HG03575 (cell line): ENCODE data around the gene DOCK4.
"Not testable (repeated sequence)": the region's sequence is repeated elsewhere in the genome, so short reads cannot be mapped to it uniquely, and the experiment has no call there.

Source experiments
- ATAC-seq: cut with Tn5 transposase; IDR thresholded peaks from one replicate; pipeline ENCODE4 v1.9.1; 2021; ENCODE audit not compliant: unreplicated experiment, insufficient number of reproducible peaks, low FRiP score; ENCODE audit errors: extremely low read depth

Gene DOCK4

DNA sequence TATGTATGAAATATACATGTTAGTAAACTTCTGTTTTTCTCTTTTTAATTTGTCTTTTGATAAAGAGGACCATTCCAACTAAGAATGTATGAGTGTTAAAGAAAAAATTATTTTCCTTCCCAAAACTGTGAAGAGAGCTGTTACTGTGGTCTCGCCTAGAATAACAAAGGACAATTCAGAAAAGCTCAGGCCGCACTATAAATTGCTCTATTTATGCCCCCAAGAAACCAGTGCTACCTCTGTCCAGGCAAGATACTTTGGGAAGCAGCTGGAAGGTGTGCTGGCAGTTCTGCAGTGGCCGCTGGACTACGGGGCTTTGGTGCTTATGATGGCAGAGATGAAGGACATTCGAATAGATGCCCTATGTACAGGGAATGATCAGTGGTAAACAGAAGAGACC lies 252.1 kb downstream of the DOCK4 start:
- ATAC-seq = no peak

DNA sequence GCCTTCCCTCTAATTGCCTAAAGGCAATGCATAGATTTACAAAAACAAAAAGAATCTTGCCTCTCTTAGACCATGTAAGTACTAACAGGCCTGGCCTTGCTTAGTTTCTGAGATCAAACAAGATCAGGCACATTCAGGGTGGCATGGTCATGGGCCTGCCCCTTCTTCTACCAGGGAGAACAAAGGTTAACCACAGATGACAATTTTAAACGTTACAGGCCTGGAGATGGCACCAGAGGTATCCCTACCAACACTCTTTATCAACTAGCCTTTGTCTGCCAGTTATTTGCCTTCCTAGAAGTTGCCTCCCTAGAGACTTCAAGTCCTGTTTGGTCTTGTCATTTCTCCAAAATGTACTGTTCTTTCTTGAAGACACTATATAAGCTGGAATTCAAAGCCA lies 252.6 kb downstream of the DOCK4 start:
- no peak for ATAC-seq

DNA sequence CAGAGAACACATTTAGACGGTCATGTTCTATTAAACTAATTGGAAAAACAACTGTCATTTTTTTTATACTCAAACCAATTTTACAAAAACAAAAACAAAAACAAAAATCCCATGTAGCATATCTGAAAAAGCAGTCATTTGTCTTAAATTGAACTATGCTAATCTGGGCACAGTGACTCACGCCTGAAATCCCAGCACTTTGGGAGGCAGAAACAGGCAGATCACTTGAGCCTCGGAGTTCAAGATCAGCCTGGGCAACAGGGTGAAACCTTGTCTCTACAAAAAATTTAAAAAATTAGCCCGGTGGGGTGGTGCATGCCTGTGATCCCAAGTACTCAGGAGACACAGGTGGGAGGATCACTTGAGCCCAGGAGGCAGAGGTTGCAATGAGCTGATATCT lies 253.4 kb downstream of the DOCK4 start:
- no peak for ATAC-seq

DNA sequence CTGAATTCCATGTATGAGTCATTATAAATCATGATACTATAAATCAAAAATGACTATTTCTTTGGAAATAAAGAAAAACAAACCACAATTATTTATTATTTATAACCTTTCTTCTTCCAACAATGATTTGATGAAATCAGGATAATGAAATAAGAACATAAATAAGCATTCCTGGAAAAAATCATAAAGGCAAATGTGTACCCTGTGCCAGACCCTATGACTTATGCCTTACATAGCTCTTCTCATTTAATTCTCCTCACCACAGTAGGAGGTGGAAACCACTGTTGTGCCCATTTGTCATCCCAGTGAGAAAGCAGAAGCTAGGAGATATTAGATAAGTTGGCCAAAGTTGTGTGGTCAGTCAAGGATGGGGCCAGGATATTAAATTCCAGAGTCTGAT lies 255.1 kb downstream of the DOCK4 start:
- no peak for ATAC-seq

DNA sequence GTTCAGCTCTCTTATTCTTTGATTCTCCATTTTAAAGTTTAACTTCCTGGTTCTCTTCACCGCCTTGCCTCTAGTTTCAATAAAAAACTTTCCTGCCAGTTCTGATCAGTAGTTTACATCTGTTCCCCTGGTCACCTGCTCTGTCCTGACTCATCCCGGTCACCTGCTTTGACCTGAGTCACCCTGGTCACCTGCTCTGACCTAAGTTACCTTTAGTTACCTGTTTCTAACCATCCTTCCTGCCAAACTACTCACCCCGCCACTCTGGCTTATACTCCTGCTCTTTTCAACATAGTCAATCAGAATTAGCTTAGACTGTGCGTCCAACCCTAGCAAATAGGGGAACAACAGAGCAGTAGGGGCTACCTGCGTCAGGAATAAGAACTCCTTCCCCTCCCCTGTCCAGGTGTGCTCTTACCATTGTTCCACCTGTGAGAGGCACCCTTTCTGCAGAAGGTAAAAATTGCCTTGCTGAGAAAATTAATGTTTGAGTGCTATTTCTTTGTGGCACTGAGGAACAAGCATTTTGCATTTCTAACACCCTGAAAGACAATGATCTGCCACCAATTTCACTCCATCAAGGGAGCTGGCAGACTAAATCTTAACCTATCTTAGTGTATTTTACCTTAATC lies 263.6 kb downstream of the DOCK4 start:
- no peak for ATAC-seq

DNA sequence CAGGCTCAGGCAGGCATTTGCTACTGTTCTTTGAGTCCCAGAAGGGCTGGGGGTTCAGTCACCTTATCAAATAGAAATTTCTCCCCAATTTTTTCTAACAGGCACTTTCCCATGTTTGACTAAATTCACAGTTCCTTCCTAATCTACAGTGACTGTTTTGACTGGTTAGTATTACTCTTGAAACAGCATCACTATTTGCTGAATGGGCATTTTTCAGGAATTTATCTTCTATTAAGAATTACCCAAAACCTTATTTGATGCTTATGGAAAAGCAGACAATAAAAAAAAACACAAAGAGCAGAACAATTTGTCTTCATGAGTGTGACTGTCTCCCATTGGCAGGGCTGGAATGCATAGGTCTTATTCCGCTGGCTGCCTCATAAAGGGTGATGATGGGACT lies 269.0 kb downstream of the DOCK4 start:
- no peak for ATAC-seq

DNA sequence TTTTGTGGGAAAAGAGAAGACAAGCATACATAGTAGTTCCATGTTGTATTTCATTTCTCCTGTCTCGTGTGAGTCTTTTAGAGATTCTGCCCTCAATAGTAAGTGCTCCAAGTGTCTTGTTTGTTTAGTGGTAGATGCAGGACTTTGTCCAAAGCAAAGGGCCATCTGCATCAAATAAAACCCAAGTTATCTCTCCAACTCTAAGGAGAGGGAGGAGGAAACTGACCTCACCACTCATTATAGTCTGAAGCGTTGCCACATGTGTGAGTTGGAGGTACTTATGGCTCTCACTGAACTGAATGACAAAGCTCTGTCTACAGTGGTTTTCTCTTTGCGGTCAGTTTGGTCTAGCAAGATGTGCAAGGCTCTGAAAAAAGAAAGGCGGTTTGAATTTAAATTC lies 272.6 kb downstream of the DOCK4 start:
- ATAC-seq = no peak

DNA sequence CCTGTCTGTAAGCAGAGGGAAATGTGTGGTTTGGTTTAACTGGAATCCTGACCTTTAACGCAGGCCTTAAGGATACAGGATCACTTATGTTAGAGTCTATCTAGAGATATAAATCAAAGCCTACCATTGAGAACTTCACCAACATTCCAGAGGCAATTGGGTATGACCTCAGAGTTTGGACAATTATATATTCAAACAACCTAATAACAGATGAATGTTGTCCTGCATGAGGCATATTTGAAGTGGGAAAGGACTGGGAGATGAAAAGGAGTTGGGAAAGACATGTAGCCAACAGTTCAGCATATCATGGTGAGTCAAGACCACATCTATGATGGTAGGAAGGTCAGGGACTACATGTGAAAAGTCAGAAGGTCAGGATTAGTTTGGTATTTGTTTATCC lies 274.2 kb downstream of the DOCK4 start:
- ATAC-seq = no peak

DNA sequence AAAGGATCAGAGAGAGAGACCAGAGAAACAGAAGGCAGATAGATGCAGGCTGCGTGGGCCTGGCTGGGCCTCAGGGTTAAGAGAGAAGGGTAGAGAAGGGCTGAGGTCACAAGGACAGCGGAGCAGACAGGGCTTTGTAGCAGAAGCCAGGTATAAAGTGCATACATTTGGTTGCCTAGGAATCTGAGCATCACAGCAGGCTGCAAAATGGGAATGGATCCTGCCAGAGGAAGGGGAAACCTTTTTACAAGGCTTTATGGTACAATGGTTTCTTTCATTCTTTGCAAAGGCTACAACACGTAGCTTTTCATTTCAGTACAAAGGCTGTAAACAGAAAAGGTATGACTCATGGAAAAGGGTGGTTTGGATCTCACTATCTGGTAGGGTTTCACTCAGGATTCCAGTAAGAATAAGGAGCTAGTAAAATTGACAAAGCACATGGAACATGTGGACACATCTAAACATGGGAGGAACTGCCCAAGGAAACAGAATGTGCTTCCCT lies 275.1 kb downstream of the DOCK4 start:
- no peak for ATAC-seq

DNA sequence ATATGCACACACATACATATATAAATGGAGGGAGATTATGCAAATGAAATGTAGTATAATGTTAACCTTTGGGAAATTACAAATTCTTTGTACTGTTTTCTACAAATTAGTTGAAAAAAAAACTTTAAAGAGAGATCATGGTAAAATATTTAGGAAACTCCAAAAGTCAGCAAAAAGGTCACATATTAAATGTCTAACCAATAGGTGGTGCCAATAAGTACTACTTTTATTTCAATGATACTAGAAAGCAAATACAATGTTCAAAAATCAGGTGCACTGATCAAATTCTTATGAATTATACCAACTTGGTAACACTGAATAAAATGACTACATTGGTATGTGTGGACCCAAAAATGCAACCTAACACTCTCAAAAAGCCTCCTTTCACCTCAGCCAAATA lies 276.9 kb downstream of the DOCK4 start:
- ATAC-seq = no peak

DNA sequence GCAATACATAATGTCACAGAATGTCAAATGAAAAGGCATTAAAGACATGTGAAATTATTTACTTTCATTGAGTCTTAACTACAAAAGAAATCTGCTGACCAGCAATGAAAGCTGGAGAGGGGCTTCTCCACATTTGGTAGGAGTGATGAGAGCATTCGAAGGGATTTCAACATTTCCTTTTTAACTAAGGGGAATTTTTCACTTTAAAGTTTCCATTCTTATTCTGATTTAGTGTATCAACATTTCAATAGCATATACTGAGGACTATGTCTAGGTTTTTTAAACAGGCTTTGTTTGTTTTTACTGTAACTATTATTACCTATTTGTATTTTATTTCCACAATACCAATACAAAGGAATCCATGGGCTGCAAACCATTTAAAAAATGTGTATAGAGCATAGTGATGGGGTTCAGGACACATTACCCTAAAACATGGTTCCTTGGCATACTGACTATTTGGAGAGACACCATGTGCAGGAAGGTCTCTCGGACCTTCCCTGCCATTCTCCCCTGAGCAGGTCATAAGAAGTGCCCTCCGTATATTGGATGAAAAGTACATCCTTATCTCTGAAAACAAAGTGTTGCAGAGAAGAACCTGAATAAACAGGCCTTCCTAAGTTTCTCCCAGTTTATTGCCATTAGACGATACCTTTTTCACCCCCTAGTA lies 278.7 kb downstream of the DOCK4 start:
- ATAC-seq = no peak

DNA sequence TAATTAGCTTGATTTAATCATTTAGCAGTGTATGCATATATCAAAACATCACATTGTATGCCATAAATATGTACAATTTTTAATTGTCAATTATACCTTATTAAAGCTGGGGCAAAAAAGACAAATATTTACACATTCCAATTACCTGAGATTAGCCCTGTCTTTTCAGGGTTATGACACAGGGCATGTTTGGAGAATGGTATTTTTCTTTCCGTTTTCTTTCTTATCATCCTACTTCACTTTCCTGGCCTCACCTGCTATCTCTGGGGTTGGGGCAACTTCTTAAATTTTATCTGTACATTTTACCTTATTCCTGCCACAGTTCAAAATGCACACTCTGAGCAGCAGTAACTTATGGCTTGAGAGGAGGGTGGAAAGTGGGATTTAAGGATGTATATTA lies 285.9 kb downstream of the DOCK4 start:
- no peak for ATAC-seq

DNA sequence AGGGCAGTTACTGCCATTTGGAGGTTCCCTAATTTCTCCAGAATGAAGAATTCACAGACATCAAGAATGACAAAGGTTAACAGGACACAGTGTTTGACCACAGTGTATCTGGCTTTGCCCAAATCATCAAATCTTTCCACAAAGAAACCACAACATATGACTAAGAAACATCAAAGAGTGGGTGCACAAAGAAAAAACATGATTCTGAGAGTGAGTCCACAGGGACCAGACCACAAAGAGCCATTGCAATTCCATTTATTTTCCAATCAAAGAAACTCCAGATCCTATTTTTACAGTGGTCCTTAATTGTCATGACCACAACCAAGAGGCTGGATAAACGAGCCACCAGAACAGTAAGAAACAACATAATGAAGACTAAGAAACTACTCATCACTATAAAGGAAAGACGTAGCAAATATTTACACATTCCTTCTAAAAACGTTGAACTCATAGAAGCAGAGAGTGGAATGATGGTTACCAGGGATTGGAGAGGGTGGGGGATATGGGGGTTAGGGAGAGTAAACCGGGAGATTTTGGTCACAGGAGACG lies 286.5 kb downstream of the DOCK4 start:
- ATAC-seq = no peak

DNA sequence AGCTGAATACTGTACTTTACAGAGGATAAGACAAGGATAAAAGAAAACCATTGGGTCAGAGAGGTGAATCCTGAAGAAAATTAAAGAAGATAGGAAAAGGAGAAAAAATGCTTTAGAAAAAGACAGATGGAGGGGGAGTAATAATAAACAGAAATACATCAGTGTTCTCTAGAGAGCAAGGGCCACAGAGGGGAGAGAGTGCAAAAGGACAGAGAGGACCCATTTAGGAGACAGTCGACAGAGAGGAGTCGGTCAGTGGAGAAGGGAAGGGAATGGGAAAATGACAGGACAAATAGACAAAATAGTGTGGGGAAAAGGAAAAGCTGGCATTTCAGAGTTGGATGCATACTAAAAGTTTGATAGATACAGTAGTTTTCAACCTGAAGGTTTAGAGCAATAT lies 287.0 kb downstream of the DOCK4 start:
- no peak for ATAC-seq

DNA sequence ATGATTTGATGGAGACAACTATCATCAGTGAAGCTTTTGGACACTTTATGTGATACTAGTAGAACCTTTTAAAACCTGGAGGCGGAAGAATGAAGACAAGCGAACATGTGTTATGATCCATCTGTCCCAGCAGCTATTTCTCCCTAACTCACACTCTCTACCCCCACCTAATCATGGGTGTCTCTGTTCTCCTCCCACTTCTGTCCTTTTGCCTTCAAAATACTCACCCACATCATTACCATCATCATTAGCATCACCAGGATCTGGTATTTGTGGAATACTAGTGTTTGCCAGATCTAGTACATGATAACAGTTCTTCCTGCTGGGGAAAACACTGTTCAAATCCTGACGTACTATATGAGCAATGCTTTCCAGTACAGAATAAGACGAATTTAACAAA lies 287.7 kb downstream of the DOCK4 start:
- no peak for ATAC-seq

DNA sequence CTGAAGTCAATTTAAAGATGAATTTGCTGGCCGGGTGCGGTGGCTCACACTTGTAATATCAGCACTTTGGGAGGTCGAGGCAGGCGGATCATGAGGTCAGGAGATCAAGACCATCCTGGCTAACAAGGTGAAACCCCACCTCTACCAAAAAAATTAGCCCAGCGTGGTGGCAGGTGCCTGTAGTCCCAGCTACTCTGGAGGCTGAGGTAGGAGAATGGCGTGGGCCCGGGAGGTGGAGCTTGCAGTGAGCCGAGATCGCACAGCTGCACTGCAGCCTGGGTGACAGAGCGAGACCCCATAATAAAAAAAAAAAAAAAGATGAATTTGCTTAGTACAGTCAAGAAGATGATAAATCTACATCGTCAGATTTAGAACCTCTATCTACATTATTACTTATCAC lies 288.8 kb downstream of the DOCK4 start:
- not testable (repeated sequence) for ATAC-seq

DNA sequence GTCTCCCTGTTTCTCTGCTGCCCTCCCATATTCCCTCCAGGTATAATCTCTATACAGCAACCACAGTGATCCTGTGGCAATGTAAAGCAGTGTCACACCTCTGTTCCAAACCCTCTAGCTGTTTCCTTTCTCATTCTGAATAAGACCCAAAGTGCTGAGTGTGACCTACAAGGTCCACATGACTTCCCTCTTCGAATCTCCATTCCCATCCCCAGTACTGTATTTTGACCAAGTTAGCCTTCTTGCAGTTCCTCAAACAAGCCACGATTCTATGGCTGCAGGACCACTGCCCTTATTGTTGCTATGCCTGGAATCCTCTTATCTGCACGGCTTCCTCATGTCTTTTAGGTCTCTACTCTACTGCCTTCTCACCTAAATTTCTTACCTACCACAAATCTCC lies 291.9 kb downstream of the DOCK4 start:
- ATAC-seq = no peak

DNA sequence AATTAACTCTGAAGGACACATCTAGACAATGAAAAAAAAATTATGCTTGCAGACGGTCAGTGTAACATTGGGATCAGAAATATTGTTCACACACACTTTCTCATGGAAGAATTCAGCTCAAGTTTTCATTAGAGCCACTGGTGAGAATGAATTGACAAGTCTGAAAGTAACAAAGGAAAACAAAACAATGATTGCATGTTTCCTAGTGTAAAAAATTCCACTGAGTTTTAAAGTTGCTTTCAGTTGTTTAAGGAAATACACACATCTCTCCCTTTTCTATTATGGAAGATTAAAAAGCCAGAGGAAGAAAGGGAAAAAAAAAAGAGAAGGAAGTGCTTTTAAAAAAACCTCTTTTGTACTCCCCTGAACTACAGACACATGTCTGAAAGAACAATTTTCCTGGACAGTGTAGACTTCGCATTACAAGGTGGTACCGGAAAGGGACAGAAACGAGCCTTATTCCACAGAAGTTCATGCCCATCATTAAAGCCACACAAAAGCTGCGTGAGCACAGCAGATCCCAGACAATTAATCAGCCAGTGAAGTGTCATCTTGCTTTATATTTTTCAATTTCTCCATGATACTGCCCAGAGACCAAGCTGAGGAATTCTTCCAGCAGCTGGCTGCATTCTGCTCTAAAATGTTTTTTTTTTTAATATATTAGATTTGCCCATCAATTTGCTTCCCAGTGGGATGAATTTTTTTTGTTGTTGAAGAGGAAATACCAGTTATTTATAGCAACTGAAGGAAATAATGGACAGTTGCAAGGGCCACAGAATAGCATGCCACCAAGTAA lies 294.8 kb downstream of the DOCK4 start:
- no peak for ATAC-seq

DNA sequence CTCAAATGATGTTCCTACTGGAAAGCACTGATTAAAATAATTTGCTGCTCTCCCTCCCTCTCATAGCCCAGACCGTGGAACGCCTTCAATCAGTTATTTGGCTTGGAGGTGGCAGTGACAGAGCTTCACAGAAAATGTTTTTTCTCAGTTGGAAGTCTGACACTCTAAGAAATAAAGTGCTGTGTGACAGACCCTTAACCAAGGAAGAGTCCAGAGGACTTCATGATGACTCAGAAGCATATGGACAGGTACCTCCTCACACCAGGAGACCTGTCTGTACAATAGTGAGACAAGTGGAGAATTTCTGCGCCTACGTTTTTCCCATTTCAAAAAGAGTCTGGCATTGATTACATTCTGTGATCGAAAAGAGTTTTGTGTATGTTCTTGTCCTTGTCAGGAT lies 295.5 kb downstream of the DOCK4 start:
- no peak for ATAC-seq

DNA sequence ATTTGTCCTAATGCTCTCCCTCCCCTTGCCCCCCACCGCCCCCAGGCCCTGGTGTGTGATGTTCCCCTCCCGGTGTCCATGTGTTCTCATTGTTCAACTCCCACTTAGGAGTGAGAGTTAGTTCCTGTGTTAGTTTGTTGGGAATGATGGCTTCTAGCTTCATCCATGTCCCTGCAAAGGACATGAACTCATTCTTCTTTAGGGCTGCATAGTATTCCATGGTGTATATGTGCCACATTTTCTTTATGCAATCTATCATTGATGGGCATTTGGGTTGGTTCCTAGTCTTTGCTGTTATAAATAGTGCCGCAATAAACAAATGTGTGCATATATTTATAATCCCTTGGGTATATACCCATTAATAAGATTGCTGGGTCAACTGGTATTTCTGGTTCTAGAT lies 297.5 kb downstream of the DOCK4 start:
- ATAC-seq = not testable (repeated sequence)
